Caki2 (cell line): ENCODE results near the gene CAB39L. TPM values are rescaled to one million over a fixed set of nuclear protein-coding genes. Genes with fewer than 3 reads are reported as not detected.

Source experiments
- DNase-seq: peaks from one replicate; pipeline ENCODE4 v3.0.0-alpha.2; 2015; ENCODE audit warnings: low read depth
- in situ Hi-C: cut with HindIII; loops from 2 replicates; pipeline ENCODE4 v1.10.0; 2016; ENCODE audit warnings: low sequenced_read_pairs, low pct_unique_long_range_greater_than_20kb, mixed read lengths
- total RNA-seq: library from RNA; depleted of rRNA; stranded (reverse); fragments of >200 nt; shearing (Covaris generic); gene quantifications from 2 replicates; pipeline ENCODE4 v1.2.3, GENCODE V29; 2014; ENCODE audit warnings: low replicate concordance; rRNA removed

The CAB39L gene
- total RNA-seq, 1 experiment from 2014 or later: 11.9 TPM

DNA sequence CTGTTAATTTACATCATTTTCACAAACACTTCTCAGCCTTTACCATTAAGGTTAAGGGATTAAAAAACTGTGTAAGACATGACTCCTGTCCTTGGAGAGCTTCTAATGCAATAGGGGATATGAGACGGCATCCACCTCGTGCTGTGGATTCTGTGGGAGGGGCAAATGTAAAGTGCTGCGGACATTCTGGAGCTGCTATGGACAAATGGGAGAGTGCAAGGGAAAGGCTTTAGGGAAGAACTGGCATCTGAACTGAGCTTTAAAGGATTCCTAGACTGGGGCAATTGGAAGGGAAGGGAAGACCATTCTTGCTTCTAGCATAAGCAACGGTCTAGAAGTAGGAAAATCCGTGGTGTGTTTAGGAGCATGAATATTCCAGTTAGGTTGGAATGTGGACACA, 164.8 kb downstream of the CAB39L start:
- no peak for DNase-seq
- in situ Hi-C loops: no loop called here

DNA sequence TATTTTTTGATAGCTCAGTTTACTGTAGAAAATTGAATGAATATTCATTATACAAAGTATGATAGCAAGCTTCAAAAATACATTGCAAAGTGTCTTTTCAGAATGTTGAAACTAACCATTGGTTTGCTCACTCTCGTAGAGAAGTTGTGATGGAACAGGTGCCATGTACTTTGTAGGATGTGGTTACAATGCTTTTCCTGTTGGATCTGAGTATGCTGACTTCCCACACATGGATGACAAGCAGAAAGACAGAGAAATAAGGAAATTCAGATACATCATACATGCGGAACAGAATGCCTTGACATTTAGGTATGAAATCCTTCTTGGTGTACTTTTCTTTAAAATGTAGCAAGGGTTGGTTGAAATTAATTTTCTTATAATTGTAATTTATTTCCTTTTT, 165.7 kb downstream of the CAB39L start:
- in situ Hi-C loops: no loop called here
- DNase-seq: no peak

DNA sequence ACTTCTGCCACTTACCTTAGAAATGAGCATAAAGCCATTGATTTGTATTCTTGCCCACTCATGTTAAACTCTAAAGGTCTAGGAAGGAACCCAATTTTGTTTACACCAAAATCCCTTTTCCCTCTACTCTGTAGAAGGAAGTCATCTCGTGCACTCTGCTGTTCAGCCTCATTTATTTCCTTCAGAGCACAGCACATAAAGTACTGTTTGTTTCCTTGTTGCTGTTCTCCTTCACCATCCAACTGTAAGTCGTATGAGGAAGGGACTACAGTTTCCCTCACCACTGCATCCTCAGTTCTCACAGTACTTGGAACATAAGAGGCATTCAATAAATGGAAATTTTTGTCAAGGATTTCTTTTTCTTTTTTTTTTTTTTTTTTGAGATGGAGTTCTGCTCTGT, 171.6 kb downstream of the CAB39L start:
- in situ Hi-C loops: no loop called here
- DNase-seq: no peak

DNA sequence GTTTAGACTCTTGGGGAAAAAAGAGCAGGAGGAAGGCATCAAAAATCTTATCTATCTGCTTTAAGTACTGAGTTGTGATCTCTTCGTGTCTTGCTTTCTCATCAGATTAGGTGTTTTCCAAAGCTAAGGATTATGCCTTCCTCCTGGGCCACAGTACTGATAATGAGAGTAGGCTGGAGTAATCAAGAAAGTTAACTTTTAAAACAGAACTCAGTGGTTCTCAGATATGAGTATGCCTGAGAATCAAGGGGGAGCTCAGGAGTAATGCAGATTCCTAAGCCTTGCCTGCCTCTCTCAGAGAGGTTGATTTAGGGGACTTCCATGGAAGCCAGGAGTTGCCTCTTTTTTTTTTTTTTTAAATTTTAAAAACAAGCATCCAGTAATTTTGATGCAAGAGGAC, 172.6 kb downstream of the CAB39L start:
- in situ Hi-C loops: no loop called here
- DNase-seq: no peak

DNA sequence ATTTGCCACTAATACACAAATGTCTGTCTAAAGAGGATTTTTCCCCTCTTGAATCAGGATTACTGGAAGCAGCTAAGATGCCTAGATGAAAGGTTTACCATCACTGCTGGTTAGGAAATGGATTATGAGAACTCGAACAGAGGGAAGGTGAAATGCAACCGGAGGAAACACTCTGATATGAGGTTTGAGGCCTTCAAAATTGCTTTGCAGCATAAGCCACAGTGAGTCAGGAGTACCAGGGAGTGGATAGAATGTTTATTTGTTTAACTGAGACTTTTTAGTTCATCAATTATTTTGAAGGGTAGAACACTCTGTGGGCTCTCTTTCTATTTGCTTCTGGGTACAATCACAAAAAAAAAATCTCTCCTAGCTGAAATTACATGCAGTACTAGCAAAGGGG, 178.0 kb downstream of the CAB39L start:
- in situ Hi-C loops: no loop called here
- DNase-seq: no peak

DNA sequence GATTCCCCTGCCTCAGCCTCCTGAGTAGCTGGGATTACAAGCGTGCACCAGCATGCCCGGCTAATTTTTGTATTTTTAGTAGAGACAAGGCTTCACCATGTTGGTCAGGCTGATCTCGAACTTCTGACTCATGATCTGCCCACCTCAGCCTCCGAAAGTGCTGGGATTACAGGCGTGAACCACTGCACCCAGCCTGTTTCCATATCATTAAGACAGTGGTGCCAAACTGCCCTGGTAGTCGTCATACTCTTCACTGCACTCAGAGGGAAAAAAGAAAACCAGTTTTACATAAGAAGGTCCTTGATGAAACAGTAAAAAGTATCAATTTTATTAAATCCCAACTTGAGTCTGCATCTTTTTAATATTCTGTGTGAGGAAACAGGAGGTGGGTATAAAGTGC, 181.2 kb downstream of the CAB39L start:
- in situ Hi-C loops: no loop called here

DNA sequence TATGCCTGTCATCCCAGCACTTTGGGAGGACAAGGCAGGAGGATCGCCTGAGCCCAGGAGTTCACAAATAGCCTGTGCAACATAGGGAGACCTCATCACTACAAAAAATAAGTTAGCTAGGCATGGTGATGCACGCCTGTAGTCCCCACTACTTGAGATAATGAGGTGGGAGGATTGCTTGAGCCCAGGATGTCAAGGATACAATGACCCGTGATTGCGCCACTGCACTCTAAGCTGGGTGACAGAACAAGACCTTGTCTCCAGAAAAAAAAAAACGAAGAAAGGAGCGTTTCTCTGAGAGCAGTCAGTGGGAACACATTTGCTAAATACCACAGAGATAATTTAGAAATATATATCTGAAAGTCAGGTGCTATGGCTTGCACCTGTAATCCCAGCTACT, 184.3 kb downstream of the CAB39L start:
- DNase-seq: no peak
- in situ Hi-C loops: no loop called here

More for the DNA sequence above, 181.2 kb downstream of the CAB39L start:
- DNase-seq: no peak

Other genes starting within 250 kb of the CAB39L start
- gene MLNR, start 223.7 kb downstream of the CAB39L start, total RNA-seq: not detected in 2 replicates
- 1.0 and 2.5 TPM in 2 replicates for gene CDADC1, start 196.1 kb downstream of the CAB39L start, total RNA-seq
- gene SETDB2, start 210 bp upstream of the CAB39L start, total RNA-seq: 2.1 and 4.1 TPM in 2 replicates
- 6.7 and 8.8 TPM in 2 replicates for gene PHF11, start 51.9 kb upstream of the CAB39L start, total RNA-seq
- gene RCBTB1, start 141.5 kb upstream of the CAB39L start, total RNA-seq: 0.91 and 1.7 TPM in 2 replicates
- gene ARL11, start 184.4 kb upstream of the CAB39L start, total RNA-seq: 0.06 TPM in 1 of 2 replicates, not detected in the other
- 177 and 198 TPM in 2 replicates for gene EBPL, start 247.4 kb upstream of the CAB39L start, total RNA-seq